Limb (tissue), 2 donors: ENCODE data around the gene PATJ.
A peak's percentile ranks its signal among the peaks of the same experiment; 100 is the strongest.
"Not testable (repeated sequence)": the region's sequence is repeated elsewhere in the genome, so short reads cannot be mapped to it uniquely, and the experiment has no call there.

Experiments
- DNase-seq, 2 donors: peaks; one replicate each; pipeline ENCODE4 v3.0.0-alpha.2; 2016; ENCODE audit errors: extremely low spot score in 2 of 2

Gene PATJ

GRCh38 chr1:61942856-61943255 lies 200.6 kb downstream of the PATJ start:
- DNase-seq = no peak

- DNase-seq = not testable (repeated sequence)
Measured at GRCh38 chr1:61948685-61949084, 206.4 kb downstream of the PATJ start.

GRCh38 chr1:61950418-61950817 lies 208.1 kb downstream of the PATJ start:
- no peak for DNase-seq

GRCh38 chr1:61951731-61952580 lies 209.7 kb downstream of the PATJ start:
- no peak for DNase-seq

- DNase-seq = no peak
Measured at GRCh38 chr1:61952675-61953074, 210.4 kb downstream of the PATJ start.

GRCh38 chr1:61953076-61953789 lies 211.0 kb downstream of the PATJ start:
- no peak for DNase-seq

GRCh38 chr1:61953790-61954150 lies 211.5 kb downstream of the PATJ start:
- DNase-seq = no peak

GRCh38 chr1:61955261-61955660 lies 213.0 kb downstream of the PATJ start:
- DNase-seq = no peak

- no peak for DNase-seq
Measured at GRCh38 chr1:61956016-61956645, 213.9 kb downstream of the PATJ start.

- DNase-seq = no peak
Measured at GRCh38 chr1:61956784-61957183, 214.5 kb downstream of the PATJ start.

- DNase-seq = no peak
Measured at GRCh38 chr1:61961009-61961408, 218.7 kb downstream of the PATJ start.

GRCh38 chr1:61962631-61963030 lies 220.4 kb downstream of the PATJ start:
- DNase-seq = no peak

GRCh38 chr1:61966450-61967225 lies 224.4 kb downstream of the PATJ start:
- not testable (repeated sequence) for DNase-seq

- DNase-seq = no peak
Measured at GRCh38 chr1:61967750-61968149, 225.5 kb downstream of the PATJ start.

GRCh38 chr1:61968869-61969268 lies 226.6 kb downstream of the PATJ start:
- DNase-seq = no peak

GRCh38 chr1:61973100-61973837 lies 231.0 kb downstream of the PATJ start:
- DNase-seq = no peak

GRCh38 chr1:61975638-61976037 lies 233.4 kb downstream of the PATJ start:
- DNase-seq = no peak

GRCh38 chr1:61976566-61976965 lies 234.3 kb downstream of the PATJ start:
- no peak for DNase-seq

- DNase-seq = no peak
Measured at GRCh38 chr1:61978796-61979195, 236.5 kb downstream of the PATJ start.

- no peak for DNase-seq
Measured at GRCh38 chr1:61979729-61980128, 237.4 kb downstream of the PATJ start.

GRCh38 chr1:61980561-61980960 lies 238.3 kb downstream of the PATJ start:
- peak in 1 of 2 donors; percentile 39 for DNase-seq
